ENCODE results near the gene NAALADL2.

GRCh38 chr3:175077216-175077615 is 218.1 kb downstream of the NAALADL2 start:
- TF ChIP-seq CTCF (IDR thresholded peaks at IDR 0.05) (no peak), EZH2phosphoT487 (IDR thresholded peaks at IDR 0.05) (no peak), EZH2 (IDR thresholded peaks at IDR 0.05) (no peak)

Measured in neural progenitor cell (in vitro differentiated cells).